NOMO-1 treated with dmso at 0.1 percent for 144 hours (cell line): ENCODE results near the gene CD81.
"Not testable (repeated sequence)": the region's sequence is repeated elsewhere in the genome, so short reads cannot be mapped to it uniquely, and the experiment has no call there.

Source experiments
- DNase-seq: peaks from one replicate; lab custom pipeline; 2025; ENCODE audit not compliant: unreplicated experiment; lab: John Stamatoyannopoulos, UW

Gene CD81, protein sequence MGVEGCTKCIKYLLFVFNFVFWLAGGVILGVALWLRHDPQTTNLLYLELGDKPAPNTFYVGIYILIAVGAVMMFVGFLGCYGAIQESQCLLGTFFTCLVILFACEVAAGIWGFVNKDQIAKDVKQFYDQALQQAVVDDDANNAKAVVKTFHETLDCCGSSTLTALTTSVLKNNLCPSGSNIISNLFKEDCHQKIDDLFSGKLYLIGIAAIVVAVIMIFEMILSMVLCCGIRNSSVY

GRCh38 chr11:2376751-2377451, at the start of gene CD81:
TSS of gene CD81 (plus strand) at chr11:2377310. CDS start at chr11:2377550, 240 bp downstream.
- no peak for DNase-seq

DNA sequence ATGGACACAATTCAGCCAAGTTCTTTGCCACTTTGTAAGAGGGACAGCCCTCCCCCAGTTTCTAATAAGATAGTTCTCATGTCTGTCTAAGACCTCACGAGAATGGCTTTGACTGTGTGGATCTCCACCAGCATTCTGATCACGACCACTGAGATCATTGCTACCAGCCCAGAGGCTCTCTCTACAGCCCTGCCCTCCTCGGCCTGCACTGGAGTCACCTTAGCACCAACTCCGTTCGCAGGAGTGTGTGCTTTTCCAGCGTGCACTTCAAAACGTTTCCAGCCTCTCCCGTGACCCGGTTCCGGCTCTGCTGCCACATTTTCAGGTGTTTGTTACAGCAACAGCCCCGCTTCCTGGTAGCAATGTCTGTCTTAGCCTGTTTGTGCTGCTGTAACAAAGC, 49.1 kb upstream of the CD81 start:
- no peak for DNase-seq

DNA sequence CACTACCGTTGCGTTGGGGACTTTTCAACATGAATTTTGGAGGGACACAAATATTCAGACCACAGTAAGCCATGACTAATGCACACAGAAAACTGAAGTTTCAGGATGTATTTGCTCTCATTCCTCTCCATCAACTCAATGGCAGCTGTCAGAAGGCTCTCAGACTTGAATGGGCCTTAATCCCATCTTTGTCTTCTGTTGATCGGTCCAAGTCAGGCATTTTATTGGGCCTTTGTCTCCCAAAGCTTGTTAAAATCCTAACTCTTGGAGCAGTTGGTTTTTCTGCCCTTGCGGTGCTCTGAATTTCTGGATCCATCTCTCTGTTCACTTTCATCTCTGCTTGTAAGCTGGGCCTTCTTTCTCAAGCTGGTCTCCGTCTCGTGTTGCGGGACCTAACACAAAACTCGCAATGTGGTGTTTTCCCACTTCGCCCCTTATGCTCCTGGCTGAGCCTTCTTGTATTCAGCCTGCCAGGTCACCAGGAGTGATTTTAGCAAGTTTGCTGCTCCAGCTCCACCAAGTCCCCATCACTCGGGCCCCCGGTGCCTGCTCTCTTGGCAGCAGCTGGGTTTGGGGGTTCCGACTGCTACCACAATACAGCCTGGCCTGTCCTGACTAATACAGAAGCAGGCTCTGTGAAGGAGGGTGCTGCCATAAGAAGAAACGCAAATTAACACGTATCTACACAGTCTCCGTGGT, 48.3 kb upstream of the CD81 start:
- DNase-seq: no peak

- no peak for DNase-seq
Observed at GRCh38 chr11:2329551-2329950, 47.6 kb upstream of the CD81 start.

DNA sequence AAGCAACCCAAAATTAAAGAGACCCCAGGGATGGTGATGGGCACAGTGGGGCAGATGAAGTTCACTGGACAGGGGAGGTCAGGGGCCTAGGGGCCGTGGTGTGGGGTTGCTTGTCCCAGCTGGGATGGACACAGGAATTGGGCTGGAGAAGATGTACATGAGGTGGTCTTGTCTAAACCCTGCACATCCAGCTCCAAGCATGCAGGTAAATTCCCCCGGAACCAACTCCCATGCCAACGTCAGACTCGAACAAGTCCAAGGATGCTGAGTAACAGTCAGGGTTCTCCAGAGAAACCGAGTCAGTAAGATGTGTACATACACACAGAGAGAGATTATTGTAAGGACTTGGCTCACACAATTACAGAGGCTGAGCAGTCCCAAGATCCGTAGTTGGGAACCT, 46.4 kb upstream of the CD81 start:
- no peak for DNase-seq

DNA sequence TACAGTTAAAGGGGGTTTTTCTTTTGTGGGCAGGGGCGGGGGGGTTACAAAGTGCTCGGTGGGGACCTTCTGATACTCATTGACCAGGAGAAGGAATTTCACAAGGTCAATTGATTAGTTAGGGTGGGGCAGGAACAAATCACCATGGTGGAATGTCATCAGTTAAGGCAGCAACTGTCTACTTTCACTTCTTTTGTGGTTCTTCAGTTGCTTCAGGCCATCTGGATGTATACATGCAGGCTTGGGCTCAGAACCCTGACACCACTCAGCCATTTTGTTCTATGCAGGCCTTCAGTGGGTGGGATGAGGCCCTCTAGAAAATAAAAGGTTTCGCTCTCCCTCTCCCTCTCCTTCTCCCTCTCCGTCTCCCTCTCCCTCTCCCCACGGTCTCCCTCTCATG, 45.7 kb upstream of the CD81 start:
- DNase-seq: no peak

- DNase-seq: not testable (repeated sequence)
Observed at GRCh38 chr11:2332569-2332968, 44.5 kb upstream of the CD81 start.

DNA sequence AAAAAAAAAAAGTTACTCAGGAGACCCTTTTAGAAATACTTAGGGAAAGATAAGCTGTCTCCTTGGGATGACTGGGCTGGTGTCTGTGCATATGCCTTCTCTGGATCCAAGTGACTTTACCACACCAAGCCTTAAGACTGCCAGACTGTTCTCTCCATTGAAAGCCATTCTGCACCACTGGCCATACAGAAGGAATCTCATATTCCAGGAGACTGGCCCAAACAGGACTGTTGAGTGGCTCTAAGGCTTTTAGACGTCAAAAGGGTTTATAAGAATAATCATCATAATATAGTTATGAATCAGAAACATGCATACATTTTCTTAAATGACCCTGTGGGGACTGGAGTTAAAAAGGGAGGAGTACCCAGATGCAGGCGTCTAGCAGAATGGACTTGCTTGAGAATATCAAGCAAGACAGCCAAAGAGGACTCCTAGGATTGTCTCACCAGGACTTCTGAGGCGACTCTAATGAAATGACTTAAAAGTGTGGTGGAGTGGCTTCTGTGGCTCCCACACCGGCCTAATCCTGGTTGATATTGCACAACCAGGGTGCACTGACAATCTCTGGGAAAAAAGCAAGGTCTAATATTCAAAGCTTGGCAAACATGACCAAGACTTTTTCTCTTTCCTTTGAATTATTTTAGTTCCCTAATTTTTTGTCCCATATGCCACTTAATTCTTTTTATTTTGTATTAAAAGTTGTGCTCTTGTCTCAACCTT, 43.5 kb upstream of the CD81 start:
- not testable (repeated sequence) for DNase-seq

GRCh38 chr11:2335286-2335685, 41.8 kb upstream of the CD81 start:
- DNase-seq: not testable (repeated sequence)

DNA sequence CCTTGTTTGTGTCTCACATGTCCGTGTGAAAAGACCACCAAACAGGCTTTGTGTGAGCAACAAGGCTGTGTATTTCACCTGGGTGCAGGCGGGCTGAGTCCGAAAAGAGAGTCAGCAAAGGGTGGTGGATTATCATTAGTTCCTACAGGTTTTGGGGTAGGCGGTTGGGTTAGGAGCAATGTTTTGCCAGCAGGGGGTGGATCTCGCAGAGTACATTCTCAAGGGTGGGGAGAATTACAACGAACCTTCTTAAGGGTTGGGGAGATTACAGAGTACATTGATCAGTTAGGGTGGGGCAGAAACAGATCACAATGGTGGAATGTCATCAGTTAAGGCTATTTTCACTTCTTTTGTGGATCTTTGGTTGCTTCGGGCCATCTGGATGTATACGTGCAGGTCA, 38.4 kb upstream of the CD81 start:
- not testable (repeated sequence) for DNase-seq

- DNase-seq: no peak
Observed at GRCh38 chr11:2342557-2342956, 34.6 kb upstream of the CD81 start.

DNA sequence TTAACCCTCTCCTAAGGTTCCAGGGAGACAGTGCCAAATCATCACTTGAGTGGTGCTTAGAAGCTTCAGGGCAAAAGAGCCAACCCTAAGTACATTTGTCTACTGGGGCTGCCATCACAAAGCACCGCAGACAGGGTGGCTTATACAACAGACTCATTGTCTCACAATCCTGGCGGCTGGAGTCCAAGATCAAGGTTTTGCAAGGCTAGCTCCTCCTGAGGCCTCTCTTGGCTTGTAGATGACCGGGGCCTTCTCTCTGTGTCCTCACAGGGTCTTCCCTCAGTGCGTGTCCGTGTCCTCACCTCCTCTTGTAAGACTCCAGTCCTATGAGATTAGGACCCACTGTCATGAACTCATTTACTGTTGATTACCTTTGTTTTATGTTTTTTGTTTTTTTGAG, 34.1 kb upstream of the CD81 start:
- DNase-seq: no peak

GRCh38 chr11:2343502-2343901, 33.6 kb upstream of the CD81 start:
- no peak for DNase-seq

DNA sequence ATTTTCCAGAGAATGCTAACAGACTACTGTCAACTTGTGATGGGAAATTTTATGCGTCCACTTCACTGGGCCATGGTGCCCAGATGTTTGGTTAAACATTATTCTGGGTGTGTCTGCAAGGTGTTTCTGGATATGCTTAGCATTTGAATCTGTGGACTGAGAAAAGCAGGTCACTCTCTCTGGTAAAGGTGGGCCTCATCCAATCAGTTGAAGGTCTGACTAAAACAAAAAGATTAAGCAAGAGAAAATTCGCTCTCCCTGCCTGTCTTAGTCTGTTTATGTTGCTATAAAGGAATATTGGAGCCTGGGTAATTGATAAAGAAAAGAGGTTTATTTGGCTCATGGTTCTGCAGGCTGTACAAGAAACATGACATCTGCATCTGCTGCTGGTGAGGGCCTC, 32.1 kb upstream of the CD81 start:
- DNase-seq: no peak

- DNase-seq: no peak
Observed at GRCh38 chr11:2346014-2346413, 31.1 kb upstream of the CD81 start.

DNA sequence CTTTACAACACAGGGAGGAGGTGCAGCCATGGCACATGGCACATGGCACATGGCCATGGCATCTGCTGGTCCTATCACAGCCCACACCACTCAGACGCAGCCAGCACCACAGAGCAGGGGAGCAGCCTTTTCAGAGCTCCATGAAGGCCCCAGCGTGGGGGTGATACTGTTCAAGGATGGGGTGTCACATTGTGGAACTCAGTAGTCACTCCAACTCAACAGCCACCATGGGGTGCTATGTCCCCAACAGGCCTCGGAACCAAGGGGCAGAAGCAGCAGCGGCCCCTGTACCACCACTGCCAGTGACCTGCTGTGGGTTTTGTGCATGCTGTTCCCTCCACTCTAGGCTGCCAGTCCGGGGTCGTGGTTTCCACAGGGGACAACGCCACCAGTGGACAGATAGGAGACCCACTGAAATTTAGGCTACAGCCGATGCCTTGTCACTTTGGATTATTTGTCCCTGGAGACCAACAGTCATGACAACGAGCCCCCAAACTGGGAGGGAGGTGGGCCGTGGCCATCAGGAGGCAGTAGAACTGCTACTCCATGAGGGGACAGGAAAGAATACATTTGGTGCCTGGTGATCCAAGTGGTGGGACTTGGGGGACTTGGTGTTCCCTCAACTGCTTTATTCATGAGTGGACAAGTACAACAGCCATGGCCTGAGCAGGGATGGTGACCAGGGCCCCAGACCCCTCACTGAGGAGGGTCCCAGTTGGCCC, 30.4 kb upstream of the CD81 start:
- no peak for DNase-seq

GRCh38 chr11:2347308-2347830, 29.7 kb upstream of the CD81 start:
- no peak for DNase-seq

- no peak for DNase-seq
Observed at GRCh38 chr11:2348986-2349385, 28.1 kb upstream of the CD81 start.

- no peak for DNase-seq
Observed at GRCh38 chr11:2351701-2352100, 25.4 kb upstream of the CD81 start.

- no peak for DNase-seq
Observed at GRCh38 chr11:2352420-2352819, 24.7 kb upstream of the CD81 start.
